AML-193 (cell line): ENCODE data around the gene KRTAP23-1.

Source experiments
- DNase-seq, 2 experiments: peaks; one replicate each; lab custom pipeline; 2025; lab: John Stamatoyannopoulos, UW

KRTAP23-1 gene, protein sequence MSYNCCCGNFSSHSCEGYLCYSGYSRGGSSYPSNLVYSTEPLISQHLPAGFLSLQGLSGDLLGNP

DNA sequence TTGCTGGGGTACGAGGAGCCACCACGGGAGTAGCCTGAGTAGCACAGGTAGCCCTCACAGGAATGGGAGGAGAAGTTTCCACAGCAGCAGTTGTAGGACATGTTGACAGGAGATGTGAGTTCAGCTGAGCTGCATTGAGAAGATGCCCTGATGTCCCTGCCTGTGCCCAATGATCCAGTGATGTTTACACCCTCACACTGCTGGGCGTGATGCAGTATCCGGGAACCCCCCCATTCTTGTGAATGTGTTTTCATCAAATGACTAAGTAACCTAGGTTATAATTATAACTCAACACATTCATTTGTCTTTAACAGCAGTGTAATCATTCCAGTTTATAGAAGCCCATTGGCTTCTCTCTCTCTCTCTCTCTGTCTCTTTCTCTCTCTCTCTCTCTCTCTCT, at the start of gene KRTAP23-1:
Gene KRTAP23-1, minus strand, starts transcription at position 101 of the 400 bp plus-strand sequence. Its CDS starts 0 bp downstream, at position 101.
- DNase-seq = no peak

DNA sequence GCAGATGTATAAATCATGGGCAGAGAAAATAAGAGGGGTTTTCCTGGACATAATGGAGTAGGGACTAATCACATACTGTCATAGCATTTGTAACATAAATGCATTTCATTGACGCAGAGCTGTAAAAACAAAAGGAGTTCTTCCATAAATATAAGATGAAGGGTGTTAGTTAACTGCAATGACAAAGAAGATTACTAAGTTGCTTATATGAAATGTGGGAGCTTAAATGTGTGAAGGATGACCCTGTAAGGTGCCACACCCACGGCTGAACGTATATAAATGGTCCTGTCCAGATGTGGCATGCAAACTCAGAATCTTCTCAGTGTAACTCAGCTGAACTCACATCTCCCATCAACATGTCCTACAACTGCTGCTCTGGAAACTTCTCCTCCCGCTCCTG, 47.3 kb upstream of the KRTAP23-1 start, which contains the start of gene KRTAP13-1:
Gene KRTAP13-1, plus strand, starts transcription at position 301 of the 400 bp plus-strand sequence. Its CDS starts 56 bp downstream, at position 357.
- DNase-seq = no peak

DNA sequence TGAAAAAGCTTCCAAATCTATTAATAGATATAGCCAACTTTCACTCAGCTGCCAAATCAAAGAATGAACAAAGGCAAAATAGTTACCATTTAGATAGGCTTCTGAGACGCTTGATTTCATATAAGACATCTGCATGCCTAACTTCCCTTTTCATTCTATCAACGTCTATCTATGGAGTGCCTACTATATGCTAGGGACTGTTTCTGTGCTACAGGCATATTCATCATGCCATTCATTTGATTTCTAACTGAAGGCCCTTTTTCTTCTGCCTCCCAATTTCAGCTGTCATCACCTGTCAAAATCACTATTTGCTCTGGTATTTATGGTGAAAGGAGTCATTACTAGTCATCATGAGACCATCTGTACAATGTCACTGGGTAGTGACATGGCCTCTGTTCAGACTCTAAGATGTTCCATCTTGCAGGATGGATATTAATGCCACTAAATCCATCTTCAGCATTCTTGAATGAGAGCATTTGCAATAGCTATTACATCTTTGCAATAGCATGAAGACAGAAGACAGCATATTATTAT, 43.2 kb upstream of the KRTAP23-1 start:
- no peak for DNase-seq

DNA sequence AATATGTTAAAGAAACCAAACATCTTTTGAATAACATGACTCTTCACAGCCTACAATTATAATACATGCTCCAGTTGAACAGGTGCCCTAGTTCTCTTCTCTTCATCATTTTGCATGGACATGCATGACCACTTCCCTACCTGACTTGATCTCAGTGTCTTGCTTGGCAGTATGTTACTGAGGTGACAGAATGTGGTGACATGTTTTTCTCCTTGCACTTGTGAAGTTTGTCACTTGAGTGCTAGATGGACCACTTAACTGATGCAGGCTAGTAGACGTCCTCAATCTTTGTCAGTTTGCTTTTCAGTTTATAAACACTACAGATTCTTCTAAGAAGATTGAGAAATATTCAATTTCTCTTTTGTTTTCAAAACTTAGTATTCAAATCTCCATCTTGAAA, 33.8 kb upstream of the KRTAP23-1 start:
- DNase-seq = no peak

DNA sequence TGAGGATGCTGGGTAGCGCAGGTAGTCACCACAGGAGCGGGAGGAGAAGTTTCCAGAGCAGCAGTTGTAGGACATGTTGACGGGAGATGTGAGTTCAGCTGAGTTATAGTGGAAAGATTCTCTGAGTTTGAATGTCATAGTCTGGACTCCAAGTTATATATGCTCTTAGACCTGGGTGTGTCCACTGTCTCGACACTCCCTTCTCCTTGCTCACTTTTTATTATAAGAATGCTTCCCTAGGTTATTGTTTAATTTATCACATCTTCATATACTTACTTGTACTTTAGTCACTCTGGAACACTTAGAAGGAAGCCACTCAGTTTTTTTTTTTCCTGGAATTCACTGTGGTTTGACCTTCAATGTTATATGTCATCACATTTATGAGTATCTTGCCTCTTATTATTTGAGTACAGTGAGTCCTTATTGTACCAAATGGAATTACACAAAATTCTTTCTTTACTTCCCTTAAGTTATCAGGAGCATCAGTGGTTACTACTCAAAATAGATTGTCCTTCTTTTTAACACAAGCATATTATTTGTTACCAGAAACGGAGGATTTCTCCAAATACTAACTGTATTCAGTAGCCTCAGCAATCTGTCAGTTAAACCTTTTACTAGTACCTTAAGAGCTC, 23.8 kb upstream of the KRTAP23-1 start, which contains the start of gene KRTAP13-2:
Gene KRTAP13-2, minus strand, starts transcription at position 133 of the 632 bp plus-strand sequence. Its CDS starts 58 bp downstream, at position 75.
- no peak for DNase-seq

DNA sequence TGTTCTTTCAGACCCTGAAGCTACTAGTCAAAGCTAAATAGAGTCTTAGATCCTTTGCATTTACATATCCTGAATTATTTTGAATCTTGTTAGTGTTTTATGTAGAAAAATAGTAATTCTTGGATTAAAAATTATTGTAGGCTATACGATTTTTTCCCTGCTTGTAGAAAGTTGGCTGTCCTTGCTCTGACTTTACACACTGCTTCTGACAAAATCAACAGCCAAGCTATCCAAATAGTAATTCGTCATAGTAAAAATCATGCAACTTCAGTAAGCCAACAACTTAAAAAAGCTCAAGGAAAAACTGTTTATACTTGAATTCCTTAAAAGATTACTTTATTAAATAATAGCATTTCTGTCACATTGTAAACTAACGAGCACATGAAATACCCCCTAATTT, 7.5 kb upstream of the KRTAP23-1 start:
- DNase-seq = no peak

DNA sequence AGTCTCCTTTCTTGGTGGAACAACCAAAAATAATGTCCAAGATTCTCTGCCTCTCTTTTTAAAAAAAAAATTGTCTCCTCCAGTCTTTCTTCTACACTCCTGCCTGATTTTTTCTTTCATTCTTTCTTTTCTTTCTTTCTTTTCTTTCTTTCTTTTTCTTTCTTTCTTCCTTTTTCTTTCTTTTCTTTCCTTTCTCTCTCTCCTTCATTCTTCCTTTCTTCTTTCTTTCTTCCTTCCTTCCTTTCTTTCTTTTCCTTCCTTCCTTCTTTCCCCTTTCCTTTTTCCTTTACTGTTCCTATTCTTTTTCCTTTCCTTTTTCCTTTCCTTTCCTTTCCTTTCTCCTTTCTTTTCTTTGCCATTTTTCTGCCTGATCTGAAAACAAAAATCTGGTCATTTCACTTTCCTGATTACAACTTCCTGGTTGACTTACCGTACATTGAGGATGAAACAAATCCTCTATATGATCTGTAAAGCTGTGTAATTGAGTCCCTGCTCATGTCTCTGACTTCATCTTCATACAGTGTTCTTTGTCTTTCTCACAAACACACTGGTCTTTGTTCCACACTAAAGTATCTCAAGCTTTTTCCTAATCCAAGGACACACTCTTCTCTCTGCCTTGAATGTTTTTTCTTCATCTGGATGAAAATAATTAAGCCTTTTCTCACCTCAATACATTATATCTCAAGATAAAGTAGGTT, 6.1 kb upstream of the KRTAP23-1 start:
- DNase-seq = no peak

DNA sequence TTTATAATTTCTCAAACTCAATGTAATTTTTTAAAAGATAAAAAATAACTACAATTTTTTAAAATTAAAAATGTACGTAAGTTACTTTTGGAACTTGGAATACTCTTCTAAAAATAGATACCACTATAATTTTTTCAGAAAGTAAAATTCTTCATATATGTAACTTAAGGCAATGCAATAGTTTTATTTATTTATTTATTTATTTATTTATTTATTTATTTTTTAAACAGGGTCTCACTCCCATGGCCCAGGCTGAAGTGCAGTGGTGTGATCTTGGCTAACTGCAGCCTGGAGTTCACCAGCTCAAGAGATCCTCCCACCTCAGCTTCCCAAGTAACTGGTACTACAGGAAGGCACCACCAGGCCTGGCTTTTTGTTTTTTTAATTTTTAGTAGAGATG, 3.1 kb upstream of the KRTAP23-1 start:
- DNase-seq = no peak

DNA sequence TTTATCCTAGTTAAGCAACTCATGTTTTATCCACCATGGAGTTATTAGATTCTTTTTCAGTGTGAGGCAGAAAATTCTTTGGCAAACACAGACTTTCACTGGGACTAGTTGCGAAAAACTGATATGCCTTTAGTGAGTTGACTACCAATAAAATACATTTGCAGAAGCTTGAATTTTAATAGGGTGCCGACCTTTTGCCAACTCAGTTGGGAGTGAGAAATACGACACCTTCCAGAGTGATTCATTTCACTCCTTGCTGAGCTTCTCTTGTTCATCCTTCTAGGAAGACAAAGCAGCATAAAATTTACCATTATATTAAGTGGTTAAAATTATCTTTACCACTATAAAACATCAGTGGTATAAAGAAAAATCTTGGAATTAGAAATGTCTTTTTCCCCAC, 1.2 kb upstream of the KRTAP23-1 start:
- no peak for DNase-seq

DNA sequence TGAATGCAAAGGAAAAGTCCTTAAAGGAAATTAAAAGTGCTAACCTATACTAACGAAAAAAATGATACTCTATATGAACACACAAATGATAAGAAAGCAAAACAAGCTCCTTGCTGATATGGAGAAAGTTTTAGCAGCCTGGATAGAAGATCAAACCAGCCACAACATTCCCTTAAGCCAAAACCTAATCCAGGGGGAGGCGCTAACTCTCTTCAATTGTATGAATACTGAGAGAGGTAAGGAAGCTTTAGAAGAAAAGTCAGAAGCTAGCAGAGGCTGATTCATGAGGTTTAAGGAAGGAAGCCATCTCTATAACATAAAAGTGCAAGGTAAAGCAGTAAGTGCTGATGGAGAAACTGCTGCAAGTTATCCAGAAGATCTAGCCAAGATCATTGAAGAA, 3.4 kb downstream of the KRTAP23-1 start:
- DNase-seq = no peak

DNA sequence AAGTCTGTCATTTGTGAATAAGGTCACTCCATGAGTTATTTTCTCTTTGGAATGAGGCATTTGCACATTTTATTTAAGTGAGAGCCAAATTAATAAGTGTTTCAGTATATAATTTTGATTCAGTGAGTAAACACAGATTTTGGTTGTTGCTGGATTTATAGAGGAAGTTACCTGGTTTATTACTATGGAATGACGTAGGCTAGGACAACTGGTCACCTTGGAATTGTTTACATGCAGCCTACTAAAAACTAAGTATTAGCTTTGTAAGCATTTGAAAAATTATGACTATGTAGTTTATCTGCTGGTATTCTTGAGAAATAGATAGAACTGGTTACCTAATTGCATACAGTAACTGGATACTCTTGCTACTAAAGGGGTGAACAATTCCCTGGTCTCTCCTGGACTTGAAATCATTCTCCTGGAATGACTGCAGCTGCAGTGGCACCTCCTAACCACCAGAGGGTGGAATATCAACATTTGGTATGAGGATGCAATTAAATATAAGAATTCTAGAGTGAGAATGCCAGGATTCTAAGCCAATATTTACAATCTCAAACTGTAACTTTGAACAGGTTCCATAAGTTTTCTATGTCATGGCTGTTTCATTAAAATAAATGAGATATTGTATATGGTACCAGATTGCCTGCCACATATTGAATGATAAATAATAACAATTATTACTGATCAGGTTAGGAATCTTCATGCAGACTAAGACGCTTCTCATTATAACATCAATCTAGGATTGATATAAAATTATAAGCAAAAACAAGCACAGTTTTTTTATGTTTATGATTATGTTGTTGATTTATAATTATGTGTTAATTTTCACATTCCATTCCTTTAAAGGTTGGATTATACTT, 7.5 kb downstream of the KRTAP23-1 start:
- DNase-seq = peak; percentile 2 to 5

DNA sequence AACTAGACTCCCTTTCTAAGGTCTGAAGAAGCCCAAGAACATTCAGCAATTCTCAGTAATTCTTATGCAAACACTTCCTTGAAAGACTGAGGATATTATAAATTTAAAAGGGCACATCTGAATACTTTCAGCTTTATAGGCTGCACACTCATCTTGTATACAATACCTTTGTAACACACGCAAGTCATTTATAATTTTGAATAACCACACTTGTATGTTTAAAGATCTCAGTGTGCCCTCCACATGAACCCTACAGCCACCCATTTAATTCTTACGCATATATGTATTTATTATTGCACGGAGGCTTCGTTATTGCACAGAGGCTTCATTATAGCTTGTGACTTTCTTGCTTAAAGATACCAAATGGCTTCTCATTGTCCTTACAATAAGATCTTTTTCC, 9.7 kb downstream of the KRTAP23-1 start:
- DNase-seq = no peak

DNA sequence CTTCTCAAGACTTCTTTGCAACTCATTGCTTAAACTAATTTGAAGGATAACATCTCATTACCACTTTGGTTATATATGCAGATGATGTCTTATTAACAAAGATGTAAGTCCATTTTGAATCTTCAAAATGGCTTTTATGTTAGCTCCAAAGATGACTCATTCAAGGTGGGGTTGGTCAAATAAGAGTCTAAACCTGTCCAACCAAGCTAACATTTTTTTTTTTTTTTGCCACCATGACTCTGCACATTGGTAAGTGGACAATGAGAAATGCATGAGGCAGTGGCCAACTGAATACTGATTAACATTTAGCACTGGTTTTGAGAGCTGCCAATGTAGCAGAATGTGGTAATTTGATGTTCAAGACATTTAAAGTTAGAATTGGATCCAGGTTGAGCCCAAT, 10.6 kb downstream of the KRTAP23-1 start:
- no peak for DNase-seq

DNA sequence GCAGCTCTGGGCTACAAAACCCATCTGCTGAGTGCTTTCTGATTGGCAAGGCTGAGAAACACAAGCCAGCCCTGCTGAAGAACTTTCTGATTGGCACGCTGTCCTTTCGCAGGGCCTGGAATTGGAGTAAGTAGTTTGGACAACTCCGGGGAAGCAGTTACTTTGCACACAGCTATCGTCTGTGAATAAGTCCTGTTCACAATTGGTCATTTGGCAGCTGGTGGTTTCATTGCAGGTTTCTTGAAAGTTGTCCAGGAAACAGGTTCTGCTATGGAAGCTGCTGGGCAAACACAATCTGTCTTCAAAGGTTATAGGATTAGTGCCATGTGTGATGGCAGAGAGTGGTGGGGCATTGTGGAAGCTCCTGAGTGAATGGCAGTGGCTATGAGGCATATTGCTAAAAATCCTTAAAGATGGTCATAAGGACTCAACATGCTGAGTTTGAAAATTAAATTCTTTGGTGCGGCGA, 11.1 kb downstream of the KRTAP23-1 start, which contains the start of gene KRTAP27-1:
Gene KRTAP27-1, minus strand, starts transcription at position 419 of the 469 bp plus-strand sequence. Its CDS starts 26 bp downstream, at position 393.
- DNase-seq = no peak

DNA sequence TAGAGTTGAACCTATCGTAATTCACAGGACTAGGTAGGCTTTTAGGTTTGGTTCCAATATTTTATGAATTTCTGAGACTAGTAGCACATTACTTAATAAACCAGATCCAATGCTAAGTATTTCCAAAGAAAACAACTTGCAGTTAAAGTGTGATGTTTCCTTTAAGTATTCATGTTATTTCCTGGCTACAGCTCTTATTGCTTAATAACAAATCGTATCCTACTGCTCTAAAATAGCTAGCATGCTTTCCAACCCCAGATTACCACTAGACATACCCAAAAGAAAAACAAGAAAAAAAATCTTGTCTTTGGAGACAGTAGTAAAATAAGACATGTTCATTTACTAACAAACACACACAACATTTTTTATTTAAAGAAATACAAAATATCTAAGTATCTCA, 11.8 kb downstream of the KRTAP23-1 start:
- no peak for DNase-seq

DNA sequence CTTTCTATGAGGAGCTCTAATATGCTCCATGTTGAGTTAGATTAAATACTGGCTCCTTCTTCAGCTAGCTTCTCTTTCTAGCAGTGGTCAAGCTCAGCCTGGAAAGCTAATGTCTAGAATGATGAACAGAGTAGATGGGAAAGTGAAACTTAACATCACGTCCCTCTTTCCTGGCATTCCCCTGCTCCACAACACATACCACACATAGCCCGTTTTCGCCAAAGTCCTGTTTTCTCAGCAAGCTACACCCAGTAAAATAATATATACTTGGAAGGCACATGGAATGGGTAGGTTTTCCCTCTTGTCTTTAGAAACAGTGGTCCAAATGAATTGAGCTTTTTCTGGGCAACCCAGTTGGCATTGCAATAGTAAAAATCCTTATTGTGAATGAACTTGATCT, 14.7 kb downstream of the KRTAP23-1 start:
- DNase-seq = no peak

DNA sequence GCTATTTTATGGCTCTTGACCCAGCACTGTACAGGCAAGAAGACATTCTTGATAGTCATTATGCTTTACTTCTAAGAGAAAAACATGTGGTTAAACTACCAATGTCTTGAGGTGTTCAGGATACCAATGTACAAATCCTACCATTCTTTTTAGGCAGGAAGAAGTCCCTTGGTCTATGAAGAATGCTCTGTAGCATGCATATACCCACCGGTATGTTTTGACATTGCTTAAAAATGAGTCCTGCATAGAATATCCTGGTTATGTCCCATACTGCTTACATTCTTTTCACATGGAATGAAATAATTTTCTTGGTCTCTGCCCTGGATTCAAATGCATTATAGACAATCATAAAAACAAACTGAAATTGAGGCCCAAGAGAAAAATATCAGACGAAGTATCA, 15.7 kb downstream of the KRTAP23-1 start:
- DNase-seq = no peak

DNA sequence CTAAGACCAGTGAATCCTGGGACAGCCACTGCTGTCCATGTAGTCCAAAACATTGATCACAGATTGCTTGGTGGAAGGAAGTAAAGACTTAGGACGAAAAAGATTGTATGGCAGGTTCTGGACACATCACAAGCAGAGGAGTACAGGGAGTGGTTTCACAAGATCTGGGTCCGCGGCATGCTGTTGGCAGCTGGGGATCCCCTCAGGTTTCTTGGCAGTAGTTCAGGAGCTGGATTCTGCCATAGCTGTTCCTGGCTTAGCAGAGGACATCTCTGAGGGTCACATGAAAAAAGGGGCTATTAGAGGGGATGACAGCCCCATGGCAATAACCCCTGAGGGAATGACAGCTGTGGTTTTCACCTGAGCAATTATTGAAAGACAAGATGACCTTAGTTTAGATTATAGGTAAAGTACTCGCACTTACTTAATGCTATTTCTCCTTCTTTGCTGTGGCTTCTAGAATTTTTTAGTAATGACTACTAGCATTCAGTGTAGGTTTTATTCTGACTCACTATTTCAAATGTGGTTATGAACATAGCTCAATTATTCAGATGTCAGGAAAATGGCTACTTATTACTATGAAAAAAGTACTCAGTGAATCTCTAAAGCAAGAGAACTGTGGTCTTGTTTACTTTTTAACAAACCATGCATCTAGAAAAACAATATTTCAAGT, 19.1 kb downstream of the KRTAP23-1 start:
- no peak for DNase-seq

DNA sequence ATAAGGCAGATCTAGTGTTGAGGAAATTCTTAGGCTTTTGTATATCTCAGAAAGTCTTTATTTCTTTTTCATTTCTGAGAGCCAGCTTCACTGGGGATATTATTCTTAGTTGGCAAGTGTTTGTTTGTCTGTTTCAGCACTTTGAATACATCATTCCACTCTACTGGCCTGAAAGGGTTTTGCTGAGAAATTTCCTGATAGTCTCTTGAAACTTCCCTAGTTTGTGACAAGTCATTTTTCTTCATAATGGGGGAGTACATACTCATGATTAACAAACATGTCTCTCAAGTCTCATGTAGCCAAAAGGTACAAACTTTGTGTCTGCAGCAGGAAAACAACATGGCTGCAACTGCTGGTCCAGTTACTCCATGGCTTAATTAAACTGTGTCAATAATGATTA, 22.0 kb downstream of the KRTAP23-1 start:
- DNase-seq = no peak

DNA sequence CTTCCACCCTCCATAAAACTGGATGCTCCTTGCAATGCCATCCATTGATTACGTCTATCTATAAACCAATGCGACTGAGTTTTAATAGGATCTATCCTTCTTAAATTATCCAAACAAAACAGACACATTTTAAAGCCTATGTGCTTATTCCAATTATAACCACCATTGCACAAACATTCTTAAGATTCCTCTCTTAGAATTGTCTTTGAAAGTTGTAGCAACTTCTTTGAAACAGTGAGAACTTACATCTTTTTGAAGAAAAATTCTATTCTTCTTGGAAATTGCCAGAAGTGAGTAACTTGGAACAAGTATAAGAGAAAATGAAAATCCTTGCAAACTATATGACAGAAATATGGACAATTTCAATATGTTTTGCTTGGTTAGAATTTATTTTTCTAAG, 28.2 kb downstream of the KRTAP23-1 start, which contains the start of gene KRTAP26-1:
Gene KRTAP26-1, minus strand, starts transcription at position 101 of the 400 bp plus-strand sequence. CDS start 280 bp downstream, outside the sequence.
- no peak for DNase-seq

DNA sequence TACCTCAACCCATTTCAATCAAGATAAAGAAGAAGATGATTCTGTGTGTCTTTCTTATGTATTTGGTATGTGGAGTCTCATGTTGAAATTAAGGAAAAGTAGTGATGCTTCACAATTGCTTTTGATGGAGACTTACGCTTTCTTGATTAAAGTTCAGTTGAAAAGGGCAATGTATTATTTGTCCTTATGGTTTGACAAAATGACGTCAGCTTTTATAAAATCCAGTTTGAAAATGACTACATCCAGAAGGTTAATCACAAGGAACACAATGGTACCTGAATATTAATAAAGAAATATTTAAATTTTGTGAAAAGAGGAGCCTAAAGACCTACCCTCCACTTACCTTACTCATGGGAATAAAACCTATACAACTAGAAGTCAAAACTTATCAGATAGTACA, 32.7 kb downstream of the KRTAP23-1 start:
- no peak for DNase-seq
